Measurements from ENCODE around the gene SEC16A.

SEC16A gene

GRCh38 chr9:136453326-136453725 lies 29.5 kb downstream of the SEC16A start:
- no peak for TF ChIP-seq CTCF (IDR thresholded peaks at IDR 0.05; ENCODE audit: low read depth, low read length)
- H3K4me3 ChIP-seq (replicated peaks in 1 of 2; ENCODE audit: low read depth in 2 of 2, low read length in 2 of 2), result no peak overlapping the region
- no peak for DNase-seq (ENCODE audit: low read depth in 2 of 2)

GRCh38 chr9:136451221-136451877 lies 31.5 kb downstream of the SEC16A start:
- no peak overlapping the region for H3K4me3 ChIP-seq (replicated peaks in 1 of 2; ENCODE audit: low read depth in 2 of 2, low read length in 2 of 2)
- DNase-seq (ENCODE audit: low read depth in 2 of 2), result no peak

GRCh38 chr9:136448655-136449054 lies 34.2 kb downstream of the SEC16A start:
- no peak for DNase-seq (ENCODE audit: low read depth in 2 of 2)
- no peak overlapping the region for H3K4me3 ChIP-seq (replicated peaks in 1 of 2; ENCODE audit: low read depth in 2 of 2, low read length in 2 of 2)
- no peak for TF ChIP-seq CTCF (IDR thresholded peaks at IDR 0.05; ENCODE audit: low read depth, low read length)

More at GRCh38 chr9:136451221-136451877, 31.5 kb downstream of the SEC16A start:
- no peak for TF ChIP-seq CTCF (IDR thresholded peaks at IDR 0.05; ENCODE audit: low read depth, low read length)

- DNase-seq (ENCODE audit: low read depth in 2 of 2), result no peak
Measured at GRCh38 chr9:136447173-136447778, 35.6 kb downstream of the SEC16A start.

GRCh38 chr9:136445799-136446198 lies 37.0 kb downstream of the SEC16A start:
- no peak for TF ChIP-seq CTCF (IDR thresholded peaks at IDR 0.05; ENCODE audit: low read depth, low read length)
- DNase-seq (ENCODE audit: low read depth in 2 of 2), result no peak

More at GRCh38 chr9:136447173-136447778, 35.6 kb downstream of the SEC16A start:
- H3K4me3 ChIP-seq (replicated peaks in 1 of 2; ENCODE audit: low read depth in 2 of 2, low read length in 2 of 2), result no peak overlapping the region
- TF ChIP-seq CTCF (IDR thresholded peaks at IDR 0.05; ENCODE audit: low read depth, low read length), result no peak

GRCh38 chr9:136444102-136444501 lies 38.7 kb downstream of the SEC16A start:
- no peak for DNase-seq (ENCODE audit: low read depth in 2 of 2)
- no peak for TF ChIP-seq CTCF (IDR thresholded peaks at IDR 0.05; ENCODE audit: low read depth, low read length)
- H3K4me3 ChIP-seq (replicated peaks in 1 of 2; ENCODE audit: low read depth in 2 of 2, low read length in 2 of 2), result no peak overlapping the region

More at GRCh38 chr9:136445799-136446198, 37.0 kb downstream of the SEC16A start:
- H3K4me3 ChIP-seq (replicated peaks in 1 of 2; ENCODE audit: low read depth in 2 of 2, low read length in 2 of 2), result no peak overlapping the region

Data from cardiac fibroblast (primary cell).